Fibroblast of pulmonary artery (primary cell): ENCODE data around the gene LEFTY1.

Experiments
- DNase-seq: peaks from one replicate; pipeline ENCODE4 v3.0.0-alpha.2; 2010; ENCODE audit warnings: low read depth
- H3K4me3 ChIP-seq: replicated peaks from 2 replicates; pipeline ENCODE4 v1.5.1; 2011; ENCODE audit warnings: low read depth, mild to moderate bottlenecking, control low read depth, low read length, moderate library complexity
- TF ChIP-seq, protein P1 (sequence below): IDR thresholded peaks from 2 replicates; pipeline ENCODE4 v1.5.1; 2011; ENCODE audit warnings: mild to moderate bottlenecking, control low read depth, low read length, inconsistent platforms; ENCODE audit errors: missing control alignments

LEFTY1 gene

DNA sequence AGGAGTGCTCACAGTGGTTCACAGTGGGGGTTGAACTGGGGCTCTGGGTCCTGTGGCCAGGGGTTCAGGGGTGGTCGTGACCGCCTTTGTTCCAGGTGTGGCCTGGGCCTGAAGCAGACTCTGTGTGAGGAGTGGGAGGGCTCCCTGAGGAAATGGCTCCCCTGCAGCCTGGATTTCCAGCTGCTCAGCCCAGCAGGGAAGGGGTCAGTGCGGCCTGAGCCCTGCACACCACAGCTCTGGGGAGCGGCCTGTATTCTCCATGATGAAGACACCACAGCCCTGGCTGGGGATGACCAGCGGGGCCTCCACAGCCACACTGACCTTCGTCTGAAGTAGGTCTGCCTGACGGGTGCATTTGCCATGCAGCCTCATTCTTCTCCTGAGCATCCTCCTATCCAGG, 18.4 kb upstream of the LEFTY1 start:
- H3K4me3 ChIP-seq: no peak overlapping the region
- TF ChIP-seq, protein P1, sequence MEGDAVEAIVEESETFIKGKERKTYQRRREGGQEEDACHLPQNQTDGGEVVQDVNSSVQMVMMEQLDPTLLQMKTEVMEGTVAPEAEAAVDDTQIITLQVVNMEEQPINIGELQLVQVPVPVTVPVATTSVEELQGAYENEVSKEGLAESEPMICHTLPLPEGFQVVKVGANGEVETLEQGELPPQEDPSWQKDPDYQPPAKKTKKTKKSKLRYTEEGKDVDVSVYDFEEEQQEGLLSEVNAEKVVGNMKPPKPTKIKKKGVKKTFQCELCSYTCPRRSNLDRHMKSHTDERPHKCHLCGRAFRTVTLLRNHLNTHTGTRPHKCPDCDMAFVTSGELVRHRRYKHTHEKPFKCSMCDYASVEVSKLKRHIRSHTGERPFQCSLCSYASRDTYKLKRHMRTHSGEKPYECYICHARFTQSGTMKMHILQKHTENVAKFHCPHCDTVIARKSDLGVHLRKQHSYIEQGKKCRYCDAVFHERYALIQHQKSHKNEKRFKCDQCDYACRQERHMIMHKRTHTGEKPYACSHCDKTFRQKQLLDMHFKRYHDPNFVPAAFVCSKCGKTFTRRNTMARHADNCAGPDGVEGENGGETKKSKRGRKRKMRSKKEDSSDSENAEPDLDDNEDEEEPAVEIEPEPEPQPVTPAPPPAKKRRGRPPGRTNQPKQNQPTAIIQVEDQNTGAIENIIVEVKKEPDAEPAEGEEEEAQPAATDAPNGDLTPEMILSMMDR: no peak
- DNase-seq: no peak

DNA sequence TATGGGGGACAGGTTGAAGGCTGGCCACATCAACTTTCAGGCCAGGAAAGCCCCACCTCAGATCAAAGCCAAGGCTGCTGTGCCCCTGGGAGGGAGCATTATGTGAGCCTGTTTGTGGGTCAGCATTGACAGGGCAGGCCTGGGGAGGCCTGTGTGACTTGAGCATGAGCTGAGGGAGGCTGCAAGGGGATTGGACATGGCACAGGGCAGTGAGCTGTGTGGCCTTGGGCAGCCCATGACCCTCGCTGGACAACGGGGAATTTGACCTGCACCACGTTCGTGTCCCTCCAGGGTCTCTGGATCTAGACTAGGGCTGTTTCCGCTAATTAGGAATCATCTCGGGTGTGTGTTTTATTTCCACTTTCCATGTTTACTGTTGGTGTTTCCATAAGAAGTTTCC, 17.5 kb upstream of the LEFTY1 start:
- TF ChIP-seq, protein P1: no peak
- no peak overlapping the region for H3K4me3 ChIP-seq
- no peak for DNase-seq

DNA sequence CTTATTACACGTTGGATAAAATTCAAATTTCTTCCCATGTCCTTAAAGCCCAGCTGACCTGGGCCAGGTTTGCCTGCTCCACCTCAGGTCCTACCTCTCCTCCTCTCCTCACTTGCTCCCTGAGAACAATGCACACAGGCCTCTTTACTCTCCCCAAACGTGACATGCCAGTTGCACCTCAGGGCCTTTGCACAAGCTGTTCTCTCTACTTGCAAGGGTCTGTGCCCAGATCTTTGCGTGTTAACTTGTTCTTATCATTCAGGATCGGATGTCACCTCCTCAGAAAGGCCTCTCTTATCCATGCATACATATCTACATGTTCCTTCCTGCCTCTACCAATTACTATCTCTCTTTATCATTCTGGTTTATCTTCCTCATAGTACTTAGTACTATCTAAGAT, 14.7 kb upstream of the LEFTY1 start:
- no peak overlapping the region for H3K4me3 ChIP-seq
- TF ChIP-seq, protein P1: no peak
- no peak for DNase-seq

DNA sequence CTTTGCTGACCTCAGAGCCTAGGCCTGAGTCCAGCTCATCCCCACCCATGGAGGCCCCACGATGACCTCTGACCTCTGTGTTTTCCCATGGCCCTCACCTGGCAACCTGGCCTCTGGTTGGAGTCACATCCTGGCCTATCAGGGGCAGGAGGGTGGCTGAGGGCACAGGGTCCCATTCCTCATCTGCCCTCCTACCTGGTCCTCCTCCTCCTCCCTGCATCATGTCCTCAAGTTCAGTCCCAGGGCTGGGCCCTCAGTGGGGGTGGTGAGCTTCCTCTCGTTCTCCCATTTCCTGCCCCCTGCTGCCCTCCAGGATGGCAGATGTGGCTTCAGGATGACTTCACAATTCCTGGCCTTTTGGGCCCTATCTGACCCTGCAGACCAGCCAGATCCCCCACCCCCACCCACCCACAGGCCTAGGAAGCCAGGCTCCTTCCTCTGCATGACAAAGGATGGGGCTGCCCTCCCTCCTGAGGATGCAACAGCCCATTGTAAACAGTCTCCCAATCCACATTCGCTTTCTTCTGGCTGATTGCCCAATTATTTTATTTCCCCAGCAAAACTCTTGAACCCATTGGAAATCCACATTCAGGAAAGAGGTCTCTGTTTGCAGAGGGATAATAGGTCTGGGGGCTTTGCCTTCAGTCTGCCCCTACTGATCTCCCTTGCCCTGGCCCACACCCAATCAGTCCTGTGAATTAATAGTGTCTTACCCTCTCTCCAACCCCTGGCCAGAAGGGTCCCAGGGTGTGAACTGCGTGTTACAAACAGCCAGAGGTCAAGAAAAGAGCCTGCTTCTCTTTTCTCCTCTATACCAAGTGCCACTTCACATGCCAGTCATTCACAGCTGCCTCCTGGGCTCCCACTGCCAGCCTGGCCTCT, 10.3 kb upstream of the LEFTY1 start:
- no peak overlapping the region for H3K4me3 ChIP-seq
- DNase-seq: no peak
- TF ChIP-seq, protein P1: no peak

DNA sequence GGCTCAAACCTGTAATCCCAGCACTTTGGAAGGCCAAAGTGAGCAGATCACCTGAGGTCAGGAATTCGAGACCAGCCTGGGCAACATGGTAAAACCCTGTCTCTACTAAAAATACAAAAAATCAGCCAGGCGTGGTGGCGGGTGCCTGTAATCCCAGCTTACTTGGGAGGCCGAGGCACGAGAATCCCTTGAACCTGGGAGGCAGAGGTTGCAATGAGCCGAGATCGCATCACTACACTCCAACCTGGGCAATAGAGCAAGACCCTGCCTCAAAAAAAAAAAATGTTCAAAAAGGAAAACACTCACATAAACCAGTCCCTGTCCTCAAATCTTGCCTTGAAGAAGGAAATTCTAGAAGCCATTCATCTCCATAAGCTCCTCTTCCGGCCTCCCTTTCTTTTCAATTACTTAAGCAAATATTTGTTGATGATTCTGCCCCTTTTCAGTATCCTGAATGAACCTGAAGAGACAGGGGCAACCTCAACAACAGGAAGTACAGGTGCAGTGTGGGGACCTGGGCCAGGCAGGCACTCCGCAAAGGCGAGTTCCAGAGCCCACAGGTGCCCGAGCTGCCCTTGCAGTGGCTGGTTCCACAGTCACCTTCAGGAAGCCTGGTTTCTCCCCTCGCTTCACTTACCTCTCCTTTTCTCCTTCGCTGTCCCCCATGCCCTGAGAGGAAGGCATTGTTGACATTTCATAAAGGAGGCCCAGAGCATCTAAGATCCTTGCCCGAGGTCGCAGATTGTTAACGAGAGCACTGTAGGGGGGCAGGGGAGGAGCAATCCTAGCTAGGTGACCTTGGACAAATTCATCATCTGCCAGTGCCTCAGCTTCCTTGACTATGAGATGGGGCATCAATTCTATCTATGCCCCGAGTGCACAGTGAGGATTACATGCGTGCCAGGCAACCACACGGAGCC, 8.9 kb upstream of the LEFTY1 start:
- TF ChIP-seq, protein P1: no peak
- no peak overlapping the region for H3K4me3 ChIP-seq
- no peak for DNase-seq

DNA sequence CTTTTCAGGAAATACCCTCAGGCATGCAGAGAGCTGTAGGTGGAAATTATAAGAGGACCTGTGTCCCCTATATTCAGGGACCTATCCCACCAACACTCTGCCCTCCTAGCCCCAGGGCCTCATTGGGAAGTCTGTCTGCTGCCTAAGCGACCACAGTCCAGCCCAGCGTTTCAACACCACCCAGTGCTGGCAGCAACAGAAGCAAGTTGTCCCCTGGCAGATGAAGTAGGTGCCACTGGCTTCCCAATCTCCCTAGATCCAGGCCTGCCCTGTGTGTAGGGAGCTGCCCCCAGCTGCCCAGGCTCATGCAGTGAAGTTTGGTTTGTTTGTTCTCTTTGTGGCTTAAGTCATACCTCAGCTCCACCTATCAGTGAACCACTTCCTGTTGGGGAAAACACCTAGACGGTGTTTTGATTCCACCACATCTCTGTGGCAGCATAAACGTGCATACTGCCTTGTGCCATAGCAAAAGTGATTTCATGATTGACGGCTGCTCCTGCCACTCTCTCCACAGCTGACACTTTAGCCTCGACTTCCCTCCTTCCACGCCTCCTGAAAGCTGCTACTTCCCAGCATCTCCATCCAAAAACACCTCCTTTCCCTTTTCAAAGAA, 8.1 kb upstream of the LEFTY1 start:
- H3K4me3 ChIP-seq: no peak overlapping the region
- TF ChIP-seq, protein P1: no peak
- DNase-seq: no peak
